ENCODE results near the gene IGSF23. TPM values are rescaled to one million over a fixed set of nuclear protein-coding genes. Genes with fewer than 3 reads are reported as not detected.

Gene IGSF23
- total RNA-seq, 1 experiment from 2014 or later, result not detected

DNA sequence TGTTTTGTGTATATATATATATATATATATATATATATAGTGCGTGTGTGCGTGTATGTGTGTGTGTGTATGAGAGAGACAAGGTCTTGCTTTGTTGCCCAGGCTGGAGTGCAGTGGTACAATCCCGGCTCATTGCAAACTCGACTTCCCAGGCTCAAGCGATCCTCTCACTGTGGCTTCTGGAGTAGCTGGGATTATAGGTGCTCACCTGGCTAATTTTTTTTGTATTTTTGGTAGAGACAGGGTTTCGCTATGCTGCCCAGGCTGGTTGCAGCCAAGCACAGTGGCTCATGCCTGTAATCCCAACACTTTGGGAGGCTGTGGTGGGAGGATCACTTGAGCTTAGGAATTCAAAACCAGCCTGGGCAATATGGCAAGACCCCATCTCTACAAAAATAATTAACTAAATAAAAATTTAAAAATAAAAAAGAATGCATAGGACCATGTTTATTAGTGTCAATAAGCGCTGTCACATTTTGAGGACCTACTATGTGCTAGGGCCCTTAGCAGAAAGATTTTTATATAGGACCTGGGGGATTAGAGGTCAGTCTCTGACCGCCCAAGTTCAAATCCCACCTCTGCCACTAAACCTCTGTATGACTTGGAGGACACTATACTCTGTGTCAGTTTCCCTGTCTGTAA, 32.2 kb downstream of the IGSF23 start:
- TF ChIP-seq, protein P1, sequence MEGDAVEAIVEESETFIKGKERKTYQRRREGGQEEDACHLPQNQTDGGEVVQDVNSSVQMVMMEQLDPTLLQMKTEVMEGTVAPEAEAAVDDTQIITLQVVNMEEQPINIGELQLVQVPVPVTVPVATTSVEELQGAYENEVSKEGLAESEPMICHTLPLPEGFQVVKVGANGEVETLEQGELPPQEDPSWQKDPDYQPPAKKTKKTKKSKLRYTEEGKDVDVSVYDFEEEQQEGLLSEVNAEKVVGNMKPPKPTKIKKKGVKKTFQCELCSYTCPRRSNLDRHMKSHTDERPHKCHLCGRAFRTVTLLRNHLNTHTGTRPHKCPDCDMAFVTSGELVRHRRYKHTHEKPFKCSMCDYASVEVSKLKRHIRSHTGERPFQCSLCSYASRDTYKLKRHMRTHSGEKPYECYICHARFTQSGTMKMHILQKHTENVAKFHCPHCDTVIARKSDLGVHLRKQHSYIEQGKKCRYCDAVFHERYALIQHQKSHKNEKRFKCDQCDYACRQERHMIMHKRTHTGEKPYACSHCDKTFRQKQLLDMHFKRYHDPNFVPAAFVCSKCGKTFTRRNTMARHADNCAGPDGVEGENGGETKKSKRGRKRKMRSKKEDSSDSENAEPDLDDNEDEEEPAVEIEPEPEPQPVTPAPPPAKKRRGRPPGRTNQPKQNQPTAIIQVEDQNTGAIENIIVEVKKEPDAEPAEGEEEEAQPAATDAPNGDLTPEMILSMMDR (conservative IDR thresholded peaks at IDR 0.05), result no peak

More for the DNA sequence above, 32.2 kb downstream of the IGSF23 start:
- H3K23ac ChIP-seq (ENCODE audit: insufficient read length, low read depth, low read length), result no peak overlapping the region
- H3K4me2 ChIP-seq (ENCODE audit: insufficient read depth, insufficient read length, low read length), result no peak overlapping the region
- no peak overlapping the region for H2BK20ac ChIP-seq (ENCODE audit: low read depth, low read length, poor library complexity, severe bottlenecking)
- H3K36me3 Mint-ChIP-seq (ENCODE audit: insufficient read depth in 1 of 3, low read depth in 3 of 3), result peaks cover 13 to 36% (median 16%) of the 10 kb centered on the region in 3 experiments; a peak in 6 of 7 replicates
- no peak overlapping the region for H4K91ac ChIP-seq (ENCODE audit: insufficient read length, low read depth, low read length)
- H3K4me3 Mint-ChIP-seq, result no peak overlapping the region
- no peak for DNase-seq
- H2BK5ac ChIP-seq (ENCODE audit: insufficient read length, low read length), result no peak overlapping the region
- H3K79me1 ChIP-seq (ENCODE audit: insufficient read depth, low read depth, low read length, poor library complexity, severe bottlenecking), result no peaks in the 10 kb centered on the region
- no peaks in the 10 kb centered on the region for H3K79me2 ChIP-seq (ENCODE audit: insufficient read depth, low read length)
- H3K23me2 ChIP-seq (ENCODE audit: insufficient read length, low read depth, low read length, poor library complexity, severe bottlenecking), result no peaks in the 10 kb centered on the region
- no peak overlapping the region for H3K9ac ChIP-seq (ENCODE audit: extremely low read depth, insufficient read length, low read length)
- no peaks in the 10 kb centered on the region for H3K9me3 ChIP-seq (ENCODE audit: control insufficient read depth, low read depth, low read length)
- peaks cover 0 to 7% of the 10 kb centered on the region in 2 experiments; a peak in 2 of 4 replicates for H3K4me1 Mint-ChIP-seq
- H3K27ac ChIP-seq (ENCODE audit: insufficient read length, low read depth, low read length), result no peak overlapping the region
- no CpG with 5 or more reads among the region's 8 CpGs for WGBS (ENCODE audit: extremely low coverage, insufficient read length, low lambda C conversion rate)
- no peak overlapping the region for H3K18ac ChIP-seq (ENCODE audit: insufficient read length, low read depth, low read length)
- H2BK15ac ChIP-seq (ENCODE audit: low read depth, low read length), result no peak overlapping the region
- H2BK12ac ChIP-seq (ENCODE audit: insufficient read length, low read depth, low read length), result no peak overlapping the region
- H3K56ac ChIP-seq (ENCODE audit: insufficient read length, low read depth, low read length), result no peak overlapping the region
- H4K8ac ChIP-seq (replicated peaks; ENCODE audit: insufficient read length, low read depth, low read length), result no peak overlapping the region
- no peaks in the 10 kb centered on the region for H3K9me3 Mint-ChIP-seq
- no peak overlapping the region for H3T11ph ChIP-seq (ENCODE audit: low read length)
- H3K27me3 Mint-ChIP-seq (ENCODE audit: low read depth), result peaks cover 23% of the 10 kb centered on the region
- H2BK120ac ChIP-seq (ENCODE audit: low read depth, low read length, poor library complexity, severe bottlenecking), result no peak overlapping the region
- no peak overlapping the region for H3K14ac ChIP-seq (ENCODE audit: insufficient read depth, low read length)
- no peak overlapping the region for H3K4ac ChIP-seq (ENCODE audit: low read depth, low read length)
- no peak overlapping the region for H4K5ac ChIP-seq (ENCODE audit: insufficient read length, low read depth, low read length)
- H3K27ac Mint-ChIP-seq, result no peak overlapping the region
- H2AFZ ChIP-seq (ENCODE audit: low read length), result no peak overlapping the region
- no peaks in the 10 kb centered on the region; the same call in 1 of the 2 replicates for H3K27me3 ChIP-seq (ENCODE audit: insufficient read depth, low read length)
- no peaks in the 10 kb centered on the region for H3K4me1 ChIP-seq (ENCODE audit: insufficient read depth, low read length)
- no peak overlapping the region for H2AK5ac ChIP-seq (ENCODE audit: insufficient read length, low read length)
- no peaks in the 10 kb centered on the region for H4K20me1 ChIP-seq (ENCODE audit: control insufficient read depth, insufficient read depth, insufficient read length)

All from H9 (cell line).